Hematopoietic multipotent progenitor cell treated with erythropoietin and hydrocortisone succinate and interleukin-3 and kit ligand, for 17 days (in vitro differentiated cells): ENCODE data around the gene SPATA32.
A peak's percentile ranks its signal among the peaks of the same experiment; 100 is the strongest.
"Not testable (repeated sequence)": the region's sequence is repeated elsewhere in the genome, so short reads cannot be mapped to it uniquely, and the experiment has no call there.

Experiments used
- DNase-seq: peaks from one replicate; pipeline ENCODE4 v3.0.0-alpha.2; 2015; ENCODE audit warnings: low spot score

Gene SPATA32

DNA sequence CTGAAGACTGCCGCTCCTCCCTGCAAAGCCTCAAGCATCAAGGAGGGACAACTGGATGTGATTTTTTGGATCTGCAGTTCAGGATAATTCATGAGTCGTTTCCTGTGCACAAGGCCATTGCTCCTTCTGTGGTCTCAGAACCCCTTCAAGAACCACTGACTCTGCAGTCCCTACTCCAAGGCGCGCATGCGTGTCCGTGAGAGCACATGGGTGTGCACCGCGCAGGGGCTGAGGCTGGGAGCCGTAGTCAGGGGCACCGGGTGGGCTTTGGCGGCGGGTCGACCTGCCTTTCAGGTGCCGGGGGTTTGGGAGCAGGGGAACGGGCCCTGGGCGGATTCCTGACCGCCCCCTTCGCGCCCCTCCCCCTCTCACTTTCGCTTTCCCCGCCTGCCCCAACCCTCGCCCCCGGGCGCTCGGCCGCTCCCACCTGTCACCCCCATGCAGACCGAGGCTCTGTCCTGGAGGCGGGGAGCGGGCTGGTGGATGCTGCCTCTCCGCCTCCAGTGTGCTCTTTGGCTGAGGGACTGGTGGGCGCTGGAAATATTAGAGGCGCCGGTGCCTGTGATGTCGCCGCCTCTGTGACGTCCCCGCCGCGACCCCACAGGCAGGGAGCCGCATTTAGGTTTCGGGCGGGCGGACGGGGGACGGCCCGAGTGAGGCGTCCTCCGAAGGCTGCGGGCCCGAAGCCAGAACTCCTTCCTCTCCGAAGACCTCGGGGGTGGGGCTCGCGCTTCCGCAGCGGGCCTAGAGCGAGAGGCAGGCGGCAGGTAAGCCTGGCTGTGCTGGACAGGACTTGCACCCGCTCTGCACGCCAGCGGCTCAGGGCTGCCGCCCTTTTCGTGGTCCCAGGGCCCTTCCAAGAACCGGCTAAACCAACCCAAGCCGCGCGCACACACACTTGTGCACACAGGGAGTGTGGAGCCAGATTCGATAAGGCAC lies at the start of gene SPATA32:
SPATA32 (minus strand) TSS at position 518 of the 939 bp plus-strand sequence; CDS start at position 440, 78 bp downstream.
- DNase-seq: no peak

GRCh38 chr17:45311401-45311759 lies 49.5 kb upstream of the SPATA32 start:
- DNase-seq: no peak

GRCh38 chr17:45310380-45311324 lies 48.8 kb upstream of the SPATA32 start:
- no peak for DNase-seq

DNA sequence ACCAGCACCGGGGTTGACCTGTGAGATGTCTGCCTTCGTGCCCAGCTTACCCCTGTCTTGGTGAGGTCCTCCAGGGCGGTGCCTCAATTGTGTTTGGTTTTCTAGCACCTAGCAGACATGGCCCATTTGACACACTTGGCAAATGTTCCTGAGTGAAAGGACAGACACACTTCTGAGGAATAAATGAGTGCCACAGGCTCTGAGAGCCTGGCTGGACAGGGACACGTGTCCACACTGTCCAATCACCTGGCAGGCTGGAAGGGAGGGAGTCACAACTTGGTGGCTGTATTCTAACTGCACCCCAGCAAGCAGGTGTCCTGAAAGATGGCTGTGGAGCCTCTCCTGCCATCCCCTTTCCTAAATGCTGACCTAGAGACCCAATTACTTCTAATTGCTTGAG lies 47.5 kb upstream of the SPATA32 start:
- DNase-seq: no peak

DNA sequence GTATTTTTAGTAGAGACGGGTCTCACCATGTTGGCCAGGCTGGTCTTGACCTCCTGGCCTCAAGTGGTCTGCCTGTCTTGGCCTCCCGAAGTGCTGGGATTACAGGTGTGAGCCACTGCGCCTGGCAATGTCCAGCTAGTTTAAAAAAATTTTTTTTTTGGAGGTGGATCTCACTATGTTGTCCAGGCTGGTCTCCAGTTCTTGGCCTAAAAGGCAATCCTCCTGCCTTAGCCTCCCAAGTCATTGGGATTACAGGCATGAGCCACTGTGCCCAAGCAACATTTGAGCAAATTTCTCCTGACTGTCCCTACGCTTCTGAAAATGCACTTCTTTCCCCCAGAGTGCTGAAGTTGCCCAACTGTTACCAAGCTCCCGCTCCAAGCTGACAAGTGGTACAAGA lies 46.9 kb upstream of the SPATA32 start:
- no peak for DNase-seq

- no peak for DNase-seq
Measured at GRCh38 chr17:45308016-45308365, 46.1 kb upstream of the SPATA32 start.

DNA sequence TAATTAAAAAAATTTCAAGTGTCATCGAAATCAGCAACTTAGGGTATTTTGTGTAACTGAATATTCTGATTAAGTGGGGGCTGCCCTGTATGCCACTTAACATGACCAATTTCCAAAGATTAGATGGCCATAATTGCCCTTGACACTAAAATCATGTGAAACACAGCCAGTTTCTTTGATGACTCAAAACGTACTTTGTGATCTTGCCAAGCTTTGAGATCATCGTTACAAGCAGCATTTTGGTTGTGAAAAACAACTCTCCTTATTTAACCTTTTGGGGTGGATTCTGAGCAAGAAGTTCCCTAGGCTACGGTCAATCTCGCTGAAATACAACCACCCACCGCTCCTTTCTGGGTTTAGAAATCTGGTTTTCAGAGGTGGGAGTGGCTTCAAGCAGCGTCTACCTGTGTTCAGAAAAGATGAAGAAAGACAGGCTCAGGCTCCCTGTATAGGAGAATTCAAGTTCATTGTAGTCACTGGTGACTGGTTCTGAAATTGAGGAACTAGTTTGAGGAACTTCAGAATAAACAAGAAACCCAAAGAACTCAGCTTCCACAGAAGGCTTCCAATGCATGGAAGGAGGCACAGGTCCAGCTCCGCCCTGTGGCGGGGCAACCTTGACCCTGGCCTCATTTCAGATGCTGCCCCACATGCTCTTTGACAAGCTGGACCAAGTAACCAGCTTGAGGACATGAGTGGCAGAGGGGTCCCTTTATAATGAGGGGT lies 45.6 kb upstream of the SPATA32 start:
- DNase-seq: no peak

- no peak for DNase-seq
Measured at GRCh38 chr17:45306623-45307022, 44.7 kb upstream of the SPATA32 start.

DNA sequence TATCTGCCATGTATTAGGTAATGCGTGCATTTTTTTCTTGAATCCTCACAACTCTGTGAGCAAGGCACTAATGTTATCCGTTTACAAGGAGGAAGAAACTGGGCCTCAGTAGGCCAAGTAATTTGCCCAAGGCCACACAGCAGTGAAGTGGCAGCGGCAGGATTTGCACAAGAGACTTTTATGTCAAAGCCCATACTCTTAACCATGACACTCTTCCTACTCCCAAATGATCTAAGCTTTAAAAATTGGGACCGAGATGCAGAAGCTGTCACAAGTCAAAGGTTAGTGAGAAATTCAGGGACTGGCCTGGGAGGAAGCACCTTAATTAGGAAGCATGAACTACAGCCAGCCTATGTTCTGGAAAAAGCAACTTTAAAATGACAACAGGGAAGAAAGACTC lies 44.2 kb upstream of the SPATA32 start:
- no peak for DNase-seq

GRCh38 chr17:45305530-45306087 lies 43.7 kb upstream of the SPATA32 start:
- DNase-seq: no peak

- DNase-seq: no peak
Measured at GRCh38 chr17:45302649-45303173, 40.8 kb upstream of the SPATA32 start.

GRCh38 chr17:45302220-45302619 lies 40.3 kb upstream of the SPATA32 start:
- not testable (repeated sequence) for DNase-seq

DNA sequence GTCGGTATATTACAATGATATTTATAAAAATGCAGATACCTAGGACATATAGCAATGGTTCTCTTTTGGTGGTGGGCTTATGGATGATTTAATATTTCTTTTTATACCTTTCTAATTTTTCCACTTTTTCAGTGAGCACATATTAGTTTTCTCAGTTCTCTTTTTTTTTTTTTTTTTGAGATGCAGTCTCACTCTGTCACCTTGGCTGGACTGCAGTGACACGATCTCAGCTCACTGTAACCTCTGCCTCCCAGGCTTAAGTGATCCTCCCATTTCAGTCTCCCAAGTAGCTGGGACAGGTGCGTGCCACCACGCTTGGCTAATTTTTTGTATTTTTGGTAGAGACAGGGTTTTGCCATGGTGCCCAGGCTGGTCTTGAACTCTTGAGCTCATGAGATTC lies 39.8 kb upstream of the SPATA32 start:
- DNase-seq: no peak

- no peak for DNase-seq
Measured at GRCh38 chr17:45300060-45300751, 38.3 kb upstream of the SPATA32 start.

- no peak for DNase-seq
Measured at GRCh38 chr17:45299361-45299760, 37.5 kb upstream of the SPATA32 start.

DNA sequence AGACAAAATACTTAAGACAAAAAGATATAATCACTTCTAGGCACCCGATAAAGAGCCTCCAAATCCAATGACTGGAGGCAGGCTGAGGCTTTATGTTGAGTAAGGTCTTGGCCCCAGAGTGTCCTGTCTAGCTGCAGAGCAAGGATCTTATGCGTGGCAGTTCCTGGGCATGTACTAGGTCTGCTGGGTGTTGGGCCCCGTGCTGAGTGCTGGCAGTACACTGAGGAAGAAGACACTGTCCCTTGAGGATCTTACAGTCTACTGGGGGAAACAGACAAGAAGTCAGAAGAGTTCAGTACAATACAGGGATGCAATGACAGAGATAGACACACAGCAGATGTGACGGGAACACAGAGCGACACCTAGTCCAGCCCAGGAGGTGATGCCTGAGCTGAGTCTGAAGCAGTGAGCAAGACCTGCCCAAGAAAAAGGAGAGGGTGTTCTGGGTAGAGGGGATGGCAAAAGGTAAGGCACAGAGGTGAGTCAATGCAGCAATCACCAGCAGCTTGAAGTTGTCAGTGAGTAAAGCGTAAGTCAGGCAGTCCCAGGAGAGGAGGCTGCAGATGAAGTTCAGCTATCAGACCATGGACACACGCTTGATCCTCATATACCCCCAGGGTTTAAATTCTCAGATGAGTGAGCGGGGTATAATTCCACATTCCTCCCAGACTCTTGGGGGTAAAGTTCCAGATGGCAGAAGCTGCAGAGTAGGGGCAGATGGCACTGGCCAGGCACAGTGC lies 36.8 kb upstream of the SPATA32 start:
- no peak for DNase-seq

DNA sequence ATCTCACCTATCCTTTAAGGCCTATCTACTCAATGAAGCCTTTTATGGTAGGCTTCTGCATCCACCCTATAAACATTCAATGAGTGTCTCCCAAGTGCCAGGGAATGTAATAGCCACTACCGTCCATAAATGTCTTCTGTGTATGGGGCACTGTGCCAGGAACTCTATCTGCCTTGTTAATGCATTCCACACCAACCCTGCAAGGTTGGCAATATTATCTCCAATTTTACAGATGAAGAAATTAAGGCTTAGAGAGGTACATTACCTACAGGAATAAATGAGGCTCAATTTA lies 34.9 kb upstream of the SPATA32 start:
- DNase-seq: peak; percentile 34

DNA sequence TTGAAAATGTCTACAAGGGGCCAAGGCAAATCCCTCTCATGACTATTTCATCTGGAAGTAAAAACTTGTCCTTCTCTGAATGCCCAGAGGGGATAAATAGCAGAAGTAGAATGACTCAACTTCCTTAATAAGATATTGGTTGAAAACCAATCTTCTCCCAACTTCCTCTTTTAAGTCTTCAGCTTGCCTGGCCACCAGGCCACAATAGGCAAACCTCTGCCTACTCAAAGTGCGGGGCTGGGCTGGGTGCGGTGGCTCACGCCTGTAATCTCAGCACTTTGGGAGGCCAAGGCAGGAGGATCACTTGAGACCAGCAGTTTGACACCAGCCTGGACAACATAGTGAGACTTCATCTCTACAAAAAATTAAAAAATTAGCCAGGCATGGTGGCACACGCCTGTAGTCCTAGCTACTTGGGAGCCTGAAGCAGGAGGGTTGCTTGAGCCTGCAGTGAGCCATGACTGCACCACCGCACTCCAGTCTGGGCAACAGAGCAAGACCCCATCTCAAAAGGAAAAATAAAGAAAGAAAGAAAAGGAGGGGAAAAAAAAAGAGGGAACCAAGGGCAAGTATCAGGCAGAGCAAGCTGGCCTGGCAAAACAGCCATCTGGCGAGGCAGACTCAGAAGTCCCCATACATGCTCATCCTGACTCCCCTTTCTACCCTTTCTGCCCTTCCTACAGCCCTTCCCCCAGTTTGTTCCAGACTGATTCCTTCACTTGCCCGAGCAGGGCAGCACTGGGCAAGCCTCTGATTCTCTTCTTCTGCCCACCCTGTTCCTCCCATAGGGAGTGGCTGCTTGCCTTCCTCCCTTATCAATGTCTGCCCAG lies 34.3 kb upstream of the SPATA32 start:
- DNase-seq: no peak

- DNase-seq: no peak
Measured at GRCh38 chr17:45294506-45294905, 32.6 kb upstream of the SPATA32 start.
